Breast epithelium (tissue), 3 donors: ENCODE data around the gene RHOG.

Experiments
- CTCF ChIP-seq, 3 donors: fragments of 450-650 bp; IDR thresholded peaks; one replicate each; pipeline ENCODE4 v1.5.1; 2016 to 2017; ENCODE audit warnings: antibody characterized with exemption in 3 of 3, mild to moderate bottlenecking in 3 of 3, moderate library complexity in 3 of 3
- POLR2A ChIP-seq: fragments of 450-650 bp; IDR thresholded peaks from one replicate; pipeline ENCODE4 v1.6.1; 2016; ENCODE audit warnings: antibody characterized with exemption, mild to moderate bottlenecking, moderate library complexity

GRCh38 chr11:3826721-3827120, 14.0 kb downstream of the RHOG start:
- TF ChIP-seq CTCF (IDR thresholded peaks at IDR 0.05) (no peak), POLR2A (no peak)
